ENCODE results near the gene FOXO4. TPM values are rescaled to one million over a fixed set of nuclear protein-coding genes. Genes with fewer than 3 reads are reported as not detected.

The FOXO4 gene
- total RNA-seq, 1 experiment from 2014 or later: 48.3 TPM

DNA sequence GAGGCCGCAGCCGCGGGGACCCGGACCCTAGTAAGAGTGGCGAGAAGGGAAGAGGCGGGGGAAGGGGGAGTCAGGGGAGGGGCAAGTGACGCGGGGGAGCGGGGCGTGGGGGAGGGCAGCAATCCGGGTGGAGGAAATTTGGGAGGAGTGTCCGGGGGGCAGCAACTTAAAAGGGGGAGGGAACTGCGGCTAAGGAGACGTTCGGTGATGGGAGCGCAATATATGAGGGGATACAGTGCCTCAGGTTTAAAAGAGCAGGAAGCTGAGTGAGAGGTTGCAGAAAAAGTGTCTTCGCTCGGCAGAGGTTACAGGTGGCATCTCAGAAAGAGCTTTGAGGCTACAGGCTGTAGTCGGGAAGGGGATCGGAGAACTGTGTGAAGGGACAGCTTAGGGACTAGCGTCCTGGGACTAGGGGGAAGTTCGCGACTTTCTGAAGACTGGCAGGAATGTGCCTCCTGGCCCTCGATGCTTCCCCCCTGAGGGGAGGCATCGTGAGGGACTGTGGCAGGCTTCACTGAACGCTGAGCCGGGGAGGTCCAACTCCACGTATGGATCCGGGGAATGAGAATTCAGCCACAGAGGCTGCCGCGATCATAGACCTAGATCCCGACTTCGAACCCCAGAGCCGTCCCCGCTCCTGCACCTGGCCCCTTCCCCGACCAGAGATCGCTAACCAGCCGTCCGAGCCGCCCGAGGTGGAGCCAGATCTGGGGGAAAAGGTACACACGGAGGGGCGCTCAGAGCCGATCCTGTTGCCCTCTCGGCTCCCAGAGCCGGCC is 519 bp downstream of the FOXO4 start (continued):
- TF ChIP-seq, protein P1, sequence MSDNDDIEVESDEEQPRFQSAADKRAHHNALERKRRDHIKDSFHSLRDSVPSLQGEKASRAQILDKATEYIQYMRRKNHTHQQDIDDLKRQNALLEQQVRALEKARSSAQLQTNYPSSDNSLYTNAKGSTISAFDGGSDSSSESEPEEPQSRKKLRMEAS (CRISPR knock-in tag; IDR thresholded peaks at IDR 0.05): no peak
- TF ChIP-seq ETV6 (CRISPR knock-in tag; IDR thresholded peaks at IDR 0.05): no peak
- TF ChIP-seq FOXJ3 (CRISPR knock-in tag; IDR thresholded peaks at IDR 0.05; ENCODE audit: borderline replicate concordance): no peak
- TF ChIP-seq, protein P2, sequence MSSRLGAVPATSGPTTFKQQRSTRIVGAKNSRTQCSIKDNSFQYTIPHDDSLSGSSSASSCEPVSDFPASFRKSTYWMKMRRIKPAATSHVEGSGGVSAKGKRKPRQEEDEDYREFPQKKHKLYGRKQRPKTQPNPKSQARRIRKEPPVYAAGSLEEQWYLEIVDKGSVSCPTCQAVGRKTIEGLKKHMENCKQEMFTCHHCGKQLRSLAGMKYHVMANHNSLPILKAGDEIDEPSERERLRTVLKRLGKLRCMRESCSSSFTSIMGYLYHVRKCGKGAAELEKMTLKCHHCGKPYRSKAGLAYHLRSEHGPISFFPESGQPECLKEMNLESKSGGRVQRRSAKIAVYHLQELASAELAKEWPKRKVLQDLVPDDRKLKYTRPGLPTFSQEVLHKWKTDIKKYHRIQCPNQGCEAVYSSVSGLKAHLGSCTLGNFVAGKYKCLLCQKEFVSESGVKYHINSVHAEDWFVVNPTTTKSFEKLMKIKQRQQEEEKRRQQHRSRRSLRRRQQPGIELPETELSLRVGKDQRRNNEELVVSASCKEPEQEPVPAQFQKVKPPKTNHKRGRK (CRISPR knock-in tag; IDR thresholded peaks at IDR 0.05; ENCODE audit: borderline replicate concordance): no peak
- TF ChIP-seq GABPB1 (CRISPR knock-in tag; IDR thresholded peaks at IDR 0.05): no peak
- TF ChIP-seq MXD4 (CRISPR knock-in tag; IDR thresholded peaks at IDR 0.05; ENCODE audit: borderline replicate concordance): no peak
- TF ChIP-seq, protein P3, sequence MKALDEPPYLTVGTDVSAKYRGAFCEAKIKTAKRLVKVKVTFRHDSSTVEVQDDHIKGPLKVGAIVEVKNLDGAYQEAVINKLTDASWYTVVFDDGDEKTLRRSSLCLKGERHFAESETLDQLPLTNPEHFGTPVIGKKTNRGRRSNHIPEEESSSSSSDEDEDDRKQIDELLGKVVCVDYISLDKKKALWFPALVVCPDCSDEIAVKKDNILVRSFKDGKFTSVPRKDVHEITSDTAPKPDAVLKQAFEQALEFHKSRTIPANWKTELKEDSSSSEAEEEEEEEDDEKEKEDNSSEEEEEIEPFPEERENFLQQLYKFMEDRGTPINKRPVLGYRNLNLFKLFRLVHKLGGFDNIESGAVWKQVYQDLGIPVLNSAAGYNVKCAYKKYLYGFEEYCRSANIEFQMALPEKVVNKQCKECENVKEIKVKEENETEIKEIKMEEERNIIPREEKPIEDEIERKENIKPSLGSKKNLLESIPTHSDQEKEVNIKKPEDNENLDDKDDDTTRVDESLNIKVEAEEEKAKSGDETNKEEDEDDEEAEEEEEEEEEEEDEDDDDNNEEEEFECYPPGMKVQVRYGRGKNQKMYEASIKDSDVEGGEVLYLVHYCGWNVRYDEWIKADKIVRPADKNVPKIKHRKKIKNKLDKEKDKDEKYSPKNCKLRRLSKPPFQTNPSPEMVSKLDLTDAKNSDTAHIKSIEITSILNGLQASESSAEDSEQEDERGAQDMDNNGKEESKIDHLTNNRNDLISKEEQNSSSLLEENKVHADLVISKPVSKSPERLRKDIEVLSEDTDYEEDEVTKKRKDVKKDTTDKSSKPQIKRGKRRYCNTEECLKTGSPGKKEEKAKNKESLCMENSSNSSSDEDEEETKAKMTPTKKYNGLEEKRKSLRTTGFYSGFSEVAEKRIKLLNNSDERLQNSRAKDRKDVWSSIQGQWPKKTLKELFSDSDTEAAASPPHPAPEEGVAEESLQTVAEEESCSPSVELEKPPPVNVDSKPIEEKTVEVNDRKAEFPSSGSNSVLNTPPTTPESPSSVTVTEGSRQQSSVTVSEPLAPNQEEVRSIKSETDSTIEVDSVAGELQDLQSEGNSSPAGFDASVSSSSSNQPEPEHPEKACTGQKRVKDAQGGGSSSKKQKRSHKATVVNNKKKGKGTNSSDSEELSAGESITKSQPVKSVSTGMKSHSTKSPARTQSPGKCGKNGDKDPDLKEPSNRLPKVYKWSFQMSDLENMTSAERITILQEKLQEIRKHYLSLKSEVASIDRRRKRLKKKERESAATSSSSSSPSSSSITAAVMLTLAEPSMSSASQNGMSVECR (CRISPR knock-in tag; IDR thresholded peaks at IDR 0.05; ENCODE audit: borderline replicate concordance): no peak
- TF ChIP-seq, protein P4, sequence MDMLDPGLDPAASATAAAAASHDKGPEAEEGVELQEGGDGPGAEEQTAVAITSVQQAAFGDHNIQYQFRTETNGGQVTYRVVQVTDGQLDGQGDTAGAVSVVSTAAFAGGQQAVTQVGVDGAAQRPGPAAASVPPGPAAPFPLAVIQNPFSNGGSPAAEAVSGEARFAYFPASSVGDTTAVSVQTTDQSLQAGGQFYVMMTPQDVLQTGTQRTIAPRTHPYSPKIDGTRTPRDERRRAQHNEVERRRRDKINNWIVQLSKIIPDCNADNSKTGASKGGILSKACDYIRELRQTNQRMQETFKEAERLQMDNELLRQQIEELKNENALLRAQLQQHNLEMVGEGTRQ (CRISPR knock-in tag; IDR thresholded peaks at IDR 0.05): no peak
- TF ChIP-seq RORB (CRISPR knock-in tag; IDR thresholded peaks at IDR 0.05): no peak
- no peak for TF ChIP-seq CREB1 (CRISPR knock-in tag; IDR thresholded peaks at IDR 0.05)
- TF ChIP-seq NFYB (CRISPR knock-in tag; conservative IDR thresholded peaks at IDR 0.05; ENCODE audit: low read depth): no peak
- TF ChIP-seq, protein P5, sequence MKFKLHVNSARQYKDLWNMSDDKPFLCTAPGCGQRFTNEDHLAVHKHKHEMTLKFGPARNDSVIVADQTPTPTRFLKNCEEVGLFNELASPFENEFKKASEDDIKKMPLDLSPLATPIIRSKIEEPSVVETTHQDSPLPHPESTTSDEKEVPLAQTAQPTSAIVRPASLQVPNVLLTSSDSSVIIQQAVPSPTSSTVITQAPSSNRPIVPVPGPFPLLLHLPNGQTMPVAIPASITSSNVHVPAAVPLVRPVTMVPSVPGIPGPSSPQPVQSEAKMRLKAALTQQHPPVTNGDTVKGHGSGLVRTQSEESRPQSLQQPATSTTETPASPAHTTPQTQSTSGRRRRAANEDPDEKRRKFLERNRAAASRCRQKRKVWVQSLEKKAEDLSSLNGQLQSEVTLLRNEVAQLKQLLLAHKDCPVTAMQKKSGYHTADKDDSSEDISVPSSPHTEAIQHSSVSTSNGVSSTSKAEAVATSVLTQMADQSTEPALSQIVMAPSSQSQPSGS (CRISPR knock-in tag; IDR thresholded peaks at IDR 0.05; ENCODE audit: borderline replicate concordance, low read depth): no peak
- TF ChIP-seq, protein P6, sequence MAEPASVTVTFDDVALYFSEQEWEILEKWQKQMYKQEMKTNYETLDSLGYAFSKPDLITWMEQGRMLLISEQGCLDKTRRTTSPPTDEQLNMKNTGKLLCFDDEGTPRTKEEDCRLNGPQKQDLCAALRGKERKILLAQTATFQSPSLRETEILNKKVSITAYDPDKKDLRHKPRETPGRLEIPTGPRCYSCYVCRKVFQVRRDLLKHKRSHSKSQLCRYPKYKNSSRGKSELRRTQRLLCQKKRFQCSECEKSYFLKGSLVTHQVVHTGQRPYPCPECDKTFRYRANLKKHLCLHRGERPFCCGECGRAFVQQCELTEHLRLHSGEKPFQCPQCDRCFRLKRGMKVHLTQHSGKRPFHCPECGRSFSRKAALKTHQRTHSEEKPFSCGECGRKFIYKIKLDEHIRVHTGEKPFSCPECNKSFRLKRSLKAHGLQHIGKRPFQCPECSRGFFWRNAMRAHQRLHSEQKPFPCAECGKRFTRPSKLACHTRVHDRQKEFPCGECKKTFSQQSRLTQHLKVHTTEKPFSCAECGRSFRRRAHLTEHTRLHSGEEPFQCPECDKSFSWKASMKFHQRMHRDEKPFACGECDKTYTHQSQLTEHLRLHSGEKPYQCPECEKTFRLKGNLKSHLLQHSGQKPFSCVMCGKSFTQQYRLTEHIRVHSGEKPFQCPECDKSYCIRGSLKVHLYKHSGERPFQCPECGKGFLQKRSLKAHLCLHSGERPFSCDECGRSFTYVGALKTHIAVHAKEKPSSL (CRISPR knock-in tag; conservative IDR thresholded peaks at IDR 0.05): no peak
- TF ChIP-seq ZNF121 (CRISPR knock-in tag; IDR thresholded peaks at IDR 0.05): no peak

DNA sequence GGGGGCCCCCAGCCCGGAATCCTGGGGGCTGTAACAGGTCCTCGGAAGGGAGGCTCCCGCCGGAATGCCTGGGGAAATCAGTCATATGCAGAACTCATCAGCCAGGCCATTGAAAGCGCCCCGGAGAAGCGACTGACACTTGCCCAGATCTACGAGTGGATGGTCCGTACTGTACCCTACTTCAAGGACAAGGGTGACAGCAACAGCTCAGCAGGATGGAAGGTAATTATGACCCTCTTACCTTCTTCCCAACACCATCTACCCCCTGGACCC is 1.0 kb downstream of the FOXO4 start:
- ChIA-PET POLR2A (interaction anchor here (0.9 kb wide), 1 partner anchor 29 kb away, joined by 11 read pairs; the partner anchor contains the start of gene SNX12), CTCF (no interaction called here)
- ATAC-seq (no peak), DNase-seq (ENCODE audit: low spot score) (no peak)
- no peaks in the 10 kb centered on the region; the same call in 1 of the 2 replicates for H3K27me3 Mint-ChIP-seq (ENCODE audit: low read depth)
- peak overlapping the region; percentile 99 for H3K4me3 Mint-ChIP-seq
- H3K27ac Mint-ChIP-seq: no peak overlapping the region
- 0 out of 2 replicates have a peak, but pooled peaks cover 3% of the 10 kb centered on the region for H3K36me3 Mint-ChIP-seq
- peaks cover 43% of the 10 kb centered on the region for H3K4me1 Mint-ChIP-seq
- H3K9me3 Mint-ChIP-seq: no peaks in the 10 kb centered on the region
- no peak for TF ChIP-seq ESRRA (CRISPR knock-in tag; IDR thresholded peaks at IDR 0.05; ENCODE audit: borderline replicate concordance)
- TF ChIP-seq, protein P7, sequence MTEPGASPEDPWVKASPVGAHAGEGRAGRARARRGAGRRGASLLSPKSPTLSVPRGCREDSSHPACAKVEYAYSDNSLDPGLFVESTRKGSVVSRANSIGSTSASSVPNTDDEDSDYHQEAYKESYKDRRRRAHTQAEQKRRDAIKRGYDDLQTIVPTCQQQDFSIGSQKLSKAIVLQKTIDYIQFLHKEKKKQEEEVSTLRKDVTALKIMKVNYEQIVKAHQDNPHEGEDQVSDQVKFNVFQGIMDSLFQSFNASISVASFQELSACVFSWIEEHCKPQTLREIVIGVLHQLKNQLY (CRISPR knock-in tag; IDR thresholded peaks at IDR 0.05): no peak
- no peak for TF ChIP-seq FOXP1 (CRISPR knock-in tag; IDR thresholded peaks at IDR 0.05; ENCODE audit: borderline replicate concordance)
- TF ChIP-seq CBFB (CRISPR knock-in tag; IDR thresholded peaks at IDR 0.05; ENCODE audit: low read depth): no peak
- TF ChIP-seq FOXK1 (CRISPR knock-in tag; IDR thresholded peaks at IDR 0.05): no peak
- TF ChIP-seq, protein P8, sequence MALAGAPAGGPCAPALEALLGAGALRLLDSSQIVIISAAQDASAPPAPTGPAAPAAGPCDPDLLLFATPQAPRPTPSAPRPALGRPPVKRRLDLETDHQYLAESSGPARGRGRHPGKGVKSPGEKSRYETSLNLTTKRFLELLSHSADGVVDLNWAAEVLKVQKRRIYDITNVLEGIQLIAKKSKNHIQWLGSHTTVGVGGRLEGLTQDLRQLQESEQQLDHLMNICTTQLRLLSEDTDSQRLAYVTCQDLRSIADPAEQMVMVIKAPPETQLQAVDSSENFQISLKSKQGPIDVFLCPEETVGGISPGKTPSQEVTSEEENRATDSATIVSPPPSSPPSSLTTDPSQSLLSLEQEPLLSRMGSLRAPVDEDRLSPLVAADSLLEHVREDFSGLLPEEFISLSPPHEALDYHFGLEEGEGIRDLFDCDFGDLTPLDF (CRISPR knock-in tag; IDR thresholded peaks at IDR 0.05): no peak
- no peak for TF ChIP-seq TP53 (CRISPR knock-in tag; IDR thresholded peaks at IDR 0.05)
- TF ChIP-seq, protein P9, sequence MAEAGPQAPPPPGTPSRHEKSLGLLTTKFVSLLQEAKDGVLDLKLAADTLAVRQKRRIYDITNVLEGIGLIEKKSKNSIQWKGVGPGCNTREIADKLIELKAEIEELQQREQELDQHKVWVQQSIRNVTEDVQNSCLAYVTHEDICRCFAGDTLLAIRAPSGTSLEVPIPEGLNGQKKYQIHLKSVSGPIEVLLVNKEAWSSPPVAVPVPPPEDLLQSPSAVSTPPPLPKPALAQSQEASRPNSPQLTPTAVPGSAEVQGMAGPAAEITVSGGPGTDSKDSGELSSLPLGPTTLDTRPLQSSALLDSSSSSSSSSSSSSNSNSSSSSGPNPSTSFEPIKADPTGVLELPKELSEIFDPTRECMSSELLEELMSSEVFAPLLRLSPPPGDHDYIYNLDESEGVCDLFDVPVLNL (CRISPR knock-in tag; IDR thresholded peaks at IDR 0.05; ENCODE audit: borderline replicate concordance, low read depth): no peak
- TF ChIP-seq ETV6 (CRISPR knock-in tag; IDR thresholded peaks at IDR 0.05): no peak
